Neural crest cell (in vitro differentiated cells): ENCODE measurements around the gene GJC1. TPM values are rescaled to one million over a fixed set of nuclear protein-coding genes. Genes with fewer than 3 reads are reported as not detected.

ENCODE experiments used
- DNase-seq: peaks from one replicate; pipeline ENCODE4 v3.0.0; 2021; ENCODE audit warnings: low read depth, mixed read lengths, low spot score
- H3K27ac Mint-ChIP-seq: one replicate; pipeline ENCODE4 v1.8.0; 2021; ENCODE audit warnings: mild to moderate bottlenecking, mixed read lengths; ENCODE audit not compliant: unreplicated experiment
- H3K27me3 Mint-ChIP-seq: 2 replicates; pipeline ENCODE4 v1.8.0; 2021; ENCODE audit warnings: low read depth, mild to moderate bottlenecking, mixed read lengths
- H3K36me3 Mint-ChIP-seq: 2 replicates; pipeline ENCODE4 v1.8.0; 2021; ENCODE audit warnings: low read depth, mild to moderate bottlenecking, mixed read lengths
- H3K4me1 Mint-ChIP-seq: 2 replicates; pipeline ENCODE4 v1.8.0; 2021; ENCODE audit warnings: mixed read lengths
- H3K4me3 Mint-ChIP-seq: one replicate; pipeline ENCODE4 v1.8.0; 2021; ENCODE audit warnings: mild to moderate bottlenecking, mixed read lengths
- H3K9me3 Mint-ChIP-seq: 2 replicates; pipeline ENCODE4 v1.8.0; 2021; ENCODE audit warnings: mixed read lengths
- total RNA-seq: library from RNA; stranded (reverse); gene quantifications from 2 replicates; pipeline ENCODE4 v1.2.1, GENCODE V29; 2021
- TF ChIP-seq, protein P1 (sequence below): fragments of 200-600 bp; sonication (generic); conservative IDR thresholded peaks from 2 replicates; pipeline ENCODE4 v1.5.0; 2021; ENCODE audit warnings: antibody characterized with exemption, mild to moderate bottlenecking

GJC1 gene
- total RNA-seq, 1 donor from 2014 or later: 145 TPM

- DNase-seq: no peak
- Mint-ChIP-seq H3K9me3 (no peaks in the 10 kb centered on the region), H3K4me3 (no peak overlapping the region), H3K36me3 (peaks cover 6% of the 10 kb centered on the region), H3K27ac (peak overlapping the region; percentile 39), H3K4me1 (peaks cover 17% of the 10 kb centered on the region), H3K27me3 (peaks cover 2% of the 10 kb centered on the region)
- TF ChIP-seq, protein P1, sequence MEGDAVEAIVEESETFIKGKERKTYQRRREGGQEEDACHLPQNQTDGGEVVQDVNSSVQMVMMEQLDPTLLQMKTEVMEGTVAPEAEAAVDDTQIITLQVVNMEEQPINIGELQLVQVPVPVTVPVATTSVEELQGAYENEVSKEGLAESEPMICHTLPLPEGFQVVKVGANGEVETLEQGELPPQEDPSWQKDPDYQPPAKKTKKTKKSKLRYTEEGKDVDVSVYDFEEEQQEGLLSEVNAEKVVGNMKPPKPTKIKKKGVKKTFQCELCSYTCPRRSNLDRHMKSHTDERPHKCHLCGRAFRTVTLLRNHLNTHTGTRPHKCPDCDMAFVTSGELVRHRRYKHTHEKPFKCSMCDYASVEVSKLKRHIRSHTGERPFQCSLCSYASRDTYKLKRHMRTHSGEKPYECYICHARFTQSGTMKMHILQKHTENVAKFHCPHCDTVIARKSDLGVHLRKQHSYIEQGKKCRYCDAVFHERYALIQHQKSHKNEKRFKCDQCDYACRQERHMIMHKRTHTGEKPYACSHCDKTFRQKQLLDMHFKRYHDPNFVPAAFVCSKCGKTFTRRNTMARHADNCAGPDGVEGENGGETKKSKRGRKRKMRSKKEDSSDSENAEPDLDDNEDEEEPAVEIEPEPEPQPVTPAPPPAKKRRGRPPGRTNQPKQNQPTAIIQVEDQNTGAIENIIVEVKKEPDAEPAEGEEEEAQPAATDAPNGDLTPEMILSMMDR: no peak
Observed at GRCh38 chr17:44749076-44749979, 80.8 kb downstream of the GJC1 start.

Other genes with a start within 250 kb of the GJC1 start
- gene MEIOC, start 173.8 kb downstream of the GJC1 start, total RNA-seq: 0.70 and 1.3 TPM in 2 replicates
- gene CCDC43, start 140.5 kb downstream of the GJC1 start, total RNA-seq: 29.0 and 32.8 TPM in 2 replicates
- 50.2 and 51.1 TPM in 2 replicates for gene DBF4B, start 121.6 kb downstream of the GJC1 start, total RNA-seq
- gene ADAM11, start 71.3 kb downstream of the GJC1 start, total RNA-seq: 5.2 and 6.0 TPM in 2 replicates
- not detected in 2 replicates for gene HIGD1B, start 17.6 kb upstream of the GJC1 start, total RNA-seq
- 192 and 196 TPM in 2 replicates for gene EFTUD2, start 69.2 kb upstream of the GJC1 start, total RNA-seq
- gene GFAP, start 85.2 kb upstream of the GJC1 start, total RNA-seq: not detected in 2 replicates
- gene KIF18B, start 117.5 kb upstream of the GJC1 start, total RNA-seq: 87.3 and 93.1 TPM in 2 replicates
- 7.1 and 7.7 TPM in 2 replicates for gene C1QL1, start 138.0 kb upstream of the GJC1 start, total RNA-seq
- 89.6 and 91.8 TPM in 2 replicates for gene DCAKD, start 221.3 kb upstream of the GJC1 start, total RNA-seq
- 116 and 118 TPM in 2 replicates for gene NMT1, start 231.0 kb upstream of the GJC1 start, total RNA-seq